C4-2B (cell line): ENCODE results near the gene ZBP1.

Experiments used
- CTCF ChIP-seq: fragments of 450-650 bp; conservative IDR thresholded peaks from 2 replicates; pipeline ENCODE4 v1.5.1; 2017; ENCODE audit warnings: mild to moderate bottlenecking
- ZFX ChIP-seq: fragments of 450-650 bp; IDR thresholded peaks from 2 replicates; pipeline ENCODE4 v1.6.1; 2017

GRCh38 chr20:57590485-57591288, 29.5 kb downstream of the ZBP1 start:
- TF ChIP-seq CTCF (no peak), ZFX (no peak)
